Lung (tissue), 12 donors: ENCODE data around the gene PORCN. TPM values are rescaled to one million over a fixed set of nuclear protein-coding genes. Genes with fewer than 3 reads are reported as not detected.

ENCODE experiments used
- ATAC-seq: fragments of 200-7000 bp; cut with Tn5 transposase; one replicate; pipeline ENCODE4 v1.9.1; 2020; ENCODE audit warnings: moderate number of reproducible peaks; ENCODE audit not compliant: insufficient read depth, low FRiP score
- DNase-seq, 3 donors: peaks; one replicate each; pipeline ENCODE4 v3.0.0-alpha.2; 2013 to 2017
- H3K27ac ChIP-seq, 2 donors: one replicate each; pipeline ENCODE4 v1.5.1; 2013; ENCODE audit warnings: mild to moderate bottlenecking in 2 of 2, moderate library complexity in 2 of 2, control low read depth in 1 of 2, inconsistent platforms in 1 of 2, low read depth in 1 of 2, low read length in 1 of 2
- H3K27me3 ChIP-seq, 3 donors: one replicate each; pipeline ENCODE4 v1.5.1; 2013; ENCODE audit warnings: low read length in 2 of 3; ENCODE audit not compliant: control insufficient read depth in 3 of 3, insufficient read depth in 3 of 3
- H3K36me3 ChIP-seq, 4 donors: one replicate each; pipeline ENCODE4 v1.5.1; 2013; ENCODE audit warnings: low read length in 4 of 4, mild to moderate bottlenecking in 1 of 4, moderate library complexity in 1 of 4; ENCODE audit not compliant: control insufficient read depth in 4 of 4, insufficient read depth in 4 of 4
- H3K4me1 ChIP-seq, 5 donors: one replicate each; pipeline ENCODE4 v1.5.1; 2013; ENCODE audit warnings: low read length in 5 of 5, mild to moderate bottlenecking in 2 of 5, moderate library complexity in 1 of 5; ENCODE audit not compliant: control insufficient read depth in 5 of 5, insufficient read depth in 5 of 5
- H3K4me3 ChIP-seq: one replicate; pipeline ENCODE4 v1.5.1; 2013; ENCODE audit warnings: mild to moderate bottlenecking, control low read depth, moderate library complexity
- H3K9ac ChIP-seq, 2 donors: one replicate each; pipeline ENCODE4 v1.5.1; 2013; ENCODE audit warnings: low read length in 2 of 2, control low read depth in 1 of 2; ENCODE audit not compliant: insufficient read depth in 1 of 2
- H3K9me3 ChIP-seq, 4 donors: one replicate each; pipeline ENCODE4 v1.5.1; 2013; ENCODE audit warnings: low read length in 3 of 4, mild to moderate bottlenecking in 1 of 4, moderate library complexity in 1 of 4; ENCODE audit not compliant: control insufficient read depth in 4 of 4, insufficient read depth in 3 of 4
- CTCF ChIP-seq: IDR thresholded peaks from 2 replicates; pipeline ENCODE4 v1.5.1; 2012; ENCODE audit warnings: mild to moderate bottlenecking; ENCODE audit errors: control extremely low read depth, extremely low read depth
- WGBS, 2 donors: extraction: QIAGEN DNeasy Blood & Tissue Kit; methylation state at CpG; one replicate each; pipeline ENCODE4 v1.1.7; 2013; 5-methylcytosine and 5-hydroxymethylcytosine counted together
- polyA plus RNA-seq, 2 donors: library from polyadenylated mRNA; stranded (reverse); fragments of 200-250 nt; gene quantifications; one replicate each; pipeline ENCODE4 v1.2.1, GENCODE V29; 2013
- total RNA-seq, 2 donors: library from RNA; depleted of rRNA in 1 of 2; stranded (reverse); fragments of >200 nt in 1 of 2; gene quantifications; one replicate each; pipeline ENCODE4 v1.2.1, GENCODE V29; 2014 to 2021
- donor health status: control.
- donor health status: control.
- donor health status: Bipolar disorder and iron deficiency.
- donor health status: healthy.
- donor health status: DM: yes; HTN: yes; CAD: no.

Gene PORCN
- total and polyA plus RNA-seq, 4 donors = 3.3 to 12.8 (median 11.8) TPM

GRCh38 chrX:48471504-48471903, 37.3 kb upstream of the PORCN start:
- Histone ChIP-seq H3K9ac (no peak overlapping the region), H3K9me3 (peaks cover 0 to 10% (median 0%) of the 10 kb centered on the region in 4 donors), H3K4me1 (peaks cover 0 to 6% (median 0%) of the 10 kb centered on the region in 5 donors), H3K27ac (no peak overlapping the region), H3K36me3 (no peaks in the 10 kb centered on the region), H3K4me3 (no peak overlapping the region), H3K27me3 (no peaks in the 10 kb centered on the region)
- no peak for DNase-seq
- WGBS, 2 donors = 83 to 100% methylated on average over 5 to 8 of the region's 8 CpGs
- TF ChIP-seq CTCF = no peak
- ATAC-seq = no peak

- TF ChIP-seq CTCF = no peak
- H3K36me3 ChIP-seq = no peaks in the 10 kb centered on the region
- no peak for DNase-seq
- H3K4me1 ChIP-seq = peaks cover 0 to 5% (median 0%) of the 10 kb centered on the region in 5 donors
- 73 to 91% methylated on average over 5 to 9 of the region's 9 CpGs for WGBS, 2 donors
- peaks cover 0 to 7% (median 0%) of the 10 kb centered on the region in 4 donors for H3K9me3 ChIP-seq
- no peak for ATAC-seq
- no peak overlapping the region for H3K9ac ChIP-seq
- no peak overlapping the region for H3K4me3 ChIP-seq
- no peaks in the 10 kb centered on the region for H3K27me3 ChIP-seq
- H3K27ac ChIP-seq = no peak overlapping the region
Measured at GRCh38 chrX:48472225-48472624, 36.6 kb upstream of the PORCN start.

GRCh38 chrX:48472851-48473703, 35.7 kb upstream of the PORCN start:
- ATAC-seq (no peak), DNase-seq (no peak)
- TF ChIP-seq CTCF = no peak
- peaks cover 0 to 7% (median 2%) of the 10 kb centered on the region in 4 donors for H3K9me3 ChIP-seq
- no peak overlapping the region for H3K4me3 ChIP-seq
- no peak overlapping the region for H3K27ac ChIP-seq
- peaks cover 0 to 5% (median 0%) of the 10 kb centered on the region in 5 donors for H3K4me1 ChIP-seq
- H3K36me3 ChIP-seq = no peaks in the 10 kb centered on the region
- 64 to 73% methylated on average over 11 to 12 of the region's 12 CpGs for WGBS, 2 donors
- no peaks in the 10 kb centered on the region for H3K27me3 ChIP-seq
- no peak overlapping the region for H3K9ac ChIP-seq
